K562 (cell line): Measurements from ENCODE around the gene DOK1. TPM values are rescaled to one million over a fixed set of nuclear protein-coding genes. Genes with fewer than 3 reads are reported as not detected.

Experiments used
- ATAC-seq: fragments of 200-7000 bp; cut with Tn5 transposase; 3 replicates; pipeline ENCODE4 v1.9.1; 2020; ENCODE audit warnings: moderate library complexity
- BruUV-seq: library from RNA; stranded (reverse); fragments of 400-500 nt; replicated peaks from 2 replicates; lab custom pipeline; 2021; lab: Mats Ljungman, UMichigan
- CTCF ChIA-PET: fragments of 300-600 bp; formaldehyde crosslinking; extraction: SDS; loops from one replicate; lab custom pipeline; 2021; ENCODE audit warnings: low intra/inter-chr PET ratio; lab: Yijun Ruan, JAX
- POLR2A ChIA-PET: fragments of 300-600, 350-650 bp; sonication (Branson Sonifier 250); formaldehyde crosslinking; extraction: SDS; loops from one replicate; lab custom pipeline; 2021; ENCODE audit warnings: antibody characterized with exemption, inconsistent platforms; lab: Yijun Ruan, JAX
- DNase-seq, 4 experiments: peaks; one replicate each; pipeline versions ENCODE4 v3.0.0 to v3.0.0-alpha.2; 2011 to 2018; ENCODE audit warnings: low spot score in 3 of 4, mixed read lengths in 3 of 4; ENCODE audit errors: extremely low read depth in 1 of 4
- FAIRE-seq: peaks from 2 replicates; lab custom pipeline; 2011; peaks lifted over from hg19 to GRCh38; lab: Jason Lieb, UNC
- H2AFZ ChIP-seq: 2 replicates; pipeline ENCODE4 v1.6.0; 2011; ENCODE audit warnings: low read depth, low read length, control low read depth, inconsistent platforms
- H3K27ac ChIP-seq: fragments of 200-600 bp; 3 replicates; pipeline ENCODE4 v1.8.0; 2011; ENCODE audit warnings: low read depth, mild to moderate bottlenecking, control low read depth, inconsistent platforms, low read length, moderate library complexity, mixed read lengths; ENCODE audit errors: extremely low read depth
- H3K27me3 ChIP-seq, 2 experiments: fragments of 300-600 bp in 1 of 2; 2 replicates in 1 of 2; 3 replicates in 1 of 2; pipeline versions ENCODE4 v1.6.0 to v1.8.0; 2011; ENCODE audit warnings: inconsistent platforms in 2 of 2, low read length in 2 of 2, mild to moderate bottlenecking in 1 of 2, mixed read lengths in 1 of 2, moderate library complexity in 1 of 2; ENCODE audit not compliant: control insufficient read depth in 2 of 2, insufficient read depth in 2 of 2
- H3K36me3 ChIP-seq: fragments of 300-600 bp; 3 replicates; pipeline ENCODE4 v1.8.0; 2011; ENCODE audit warnings: mild to moderate bottlenecking, low read length, inconsistent platforms; ENCODE audit not compliant: control insufficient read depth, insufficient read depth
- H3K4me1 ChIP-seq, 2 experiments: fragments of 200-600 bp in 1 of 2; replicated peaks in 1 of 2; 2 replicates in 1 of 2; 3 replicates in 1 of 2; pipeline versions ENCODE4 v1.5.1 to v1.8.0; 2011; ENCODE audit warnings: inconsistent platforms in 2 of 2, low read length in 2 of 2, mild to moderate bottlenecking in 1 of 2, mixed read lengths in 1 of 2, moderate library complexity in 1 of 2; ENCODE audit not compliant: control insufficient read depth in 2 of 2, insufficient read depth in 2 of 2
- H3K4me2 ChIP-seq: 2 replicates; pipeline ENCODE4 v1.6.1; 2011; ENCODE audit warnings: low read length, control low read depth, inconsistent platforms, mixed read lengths; ENCODE audit not compliant: insufficient read depth
- H3K4me3 ChIP-seq: fragments of 200-600 bp; sonication (generic), shearing (Covaris generic); 2 replicates; pipeline ENCODE4 v1.5.1; 2016; ENCODE audit warnings: control low read depth, inconsistent platforms
- H3K79me2 ChIP-seq: fragments of 200-600 bp; 3 replicates; pipeline ENCODE4 v1.8.0; 2011; ENCODE audit warnings: low read length, inconsistent platforms; ENCODE audit not compliant: control insufficient read depth, insufficient read depth
- H3K9ac ChIP-seq, 2 experiments: 2 replicates each; pipeline versions ENCODE4 v1.6.0 to v1.6.1; 2011; ENCODE audit warnings: low read depth in 2 of 2, low read length in 2 of 2, control low read depth in 1 of 2, inconsistent platforms in 1 of 2, mild to moderate bottlenecking in 1 of 2, mixed read lengths in 1 of 2; ENCODE audit not compliant: insufficient read depth in 1 of 2
- H3K9me1 ChIP-seq: one replicate; pipeline ENCODE4 v1.6.0; 2011; ENCODE audit warnings: inconsistent platforms, mild to moderate bottlenecking, low read length, moderate library complexity; ENCODE audit not compliant: control insufficient read depth, insufficient read depth
- H3K9me3 ChIP-seq: replicated peaks from 2 replicates; pipeline ENCODE4 v1.5.1; 2011; ENCODE audit warnings: low read depth, low read length, inconsistent platforms; ENCODE audit not compliant: control insufficient read depth, insufficient read depth
- H4K20me1 ChIP-seq: replicated peaks from 2 replicates; pipeline ENCODE4 v1.6.1; 2011; ENCODE audit warnings: low read length, inconsistent platforms, mixed read lengths; ENCODE audit not compliant: control insufficient read depth, insufficient read depth
- ATF7 ChIP-seq: fragments of 450-650 bp; IDR thresholded peaks from 2 replicates; pipeline ENCODE4 v1.7.1; 2014; ENCODE audit warnings: mild to moderate bottlenecking, moderate library complexity
- FOSL1 ChIP-seq: fragments of 200-800 bp; sonication (Bioruptor generic); conservative IDR thresholded peaks from 2 replicates; pipeline ENCODE4 v1.6.1; 2016; ENCODE audit warnings: missing genetic modification characterization, missing compliant biosample characterization
- JUND ChIP-seq, 2 experiments: IDR thresholded peaks; 2 replicates in 1 of 2; 3 replicates in 1 of 2; pipeline ENCODE4 v1.6.1; 2011; ENCODE audit warnings: borderline replicate concordance in 2 of 2, low read depth in 2 of 2, low read length in 2 of 2, improper control_type of control experiment in 1 of 2, missing biosample characterization in 1 of 2, missing genetic modification characterization in 1 of 2, missing genetic modification reagents in 1 of 2
- MAFG ChIP-seq: fragments of 450-650 bp; conservative IDR thresholded peaks from 2 replicates; pipeline ENCODE4 v1.6.1; 2016; ENCODE audit warnings: missing genetic modification characterization, missing compliant biosample characterization
- MED1 ChIP-seq: sonication (generic); formaldehyde crosslinking; IDR thresholded peaks from 2 replicates; pipeline ENCODE4 v1.8.1; 2023; ENCODE audit warnings: missing genetic modification reagents, borderline replicate concordance
- POLR2G ChIP-seq: fragments of 200-400 bp; formaldehyde crosslinking; IDR thresholded peaks from 2 replicates; pipeline ENCODE4 v1.6.1; 2017; ENCODE audit warnings: low read depth, mild to moderate bottlenecking, antibody characterized with exemption, low read length, moderate library complexity
- RBM22 ChIP-seq: fragments of 200-400 bp; formaldehyde crosslinking; IDR thresholded peaks from 2 replicates; pipeline ENCODE4 v1.6.1; 2018; ENCODE audit warnings: low read length, low read depth; ENCODE audit not compliant: poor library complexity, severe bottlenecking
- RBM39 ChIP-seq: fragments of 200-400 bp; formaldehyde crosslinking; optimal IDR thresholded peaks from 2 replicates; pipeline ENCODE3; 2018; ENCODE audit warnings: low read depth, low read length
- TCF3 ChIP-seq: sonication (generic); formaldehyde crosslinking; IDR thresholded peaks from 2 replicates; pipeline ENCODE4 v1.4.0; 2020; ENCODE audit warnings: mild to moderate bottlenecking, missing genetic modification reagents
- TGIF2 ChIP-seq: sonication (generic); formaldehyde crosslinking; IDR thresholded peaks from 2 replicates; pipeline ENCODE4 v1.8.1; 2022; ENCODE audit warnings: mild to moderate bottlenecking, missing genetic modification reagents, moderate library complexity
- ZBTB49 ChIP-seq: sonication (generic); formaldehyde crosslinking; IDR thresholded peaks from 2 replicates; pipeline ENCODE4 v1.8.0; 2022; ENCODE audit warnings: missing genetic modification reagents, mild to moderate bottlenecking, borderline replicate concordance
- ZNF766 ChIP-seq: fragments of 200-800 bp; sonication (Bioruptor generic); conservative IDR thresholded peaks from 2 replicates; pipeline ENCODE4 v1.6.1; 2016; ENCODE audit warnings: missing genetic modification characterization, missing compliant biosample characterization
- WGBS: fragments of 100-300 bp; shearing (Covaris generic); methylation state at CpG from one replicate; pipeline ENCODE4 v1.1.6; 2016; ENCODE audit warnings: low coverage, mixed read lengths; ENCODE audit not compliant: insufficient coverage; ENCODE audit errors: missing lambda C conversion rate; 5-methylcytosine and 5-hydroxymethylcytosine counted together
- in situ Hi-C: fragments of 300-500 bp; cut with MboI; formaldehyde crosslinking; loops from 4 replicates; pipeline ENCODE4 v1.15.0; 2018; ENCODE audit warnings: inconsistent platforms, mixed read lengths
- intact Hi-C: fragments of 100-400 bp; cut with micrococcal nuclease; formaldehyde crosslinking; loops from 2 replicates; pipeline ENCODE4 v1.14.2; 2022
- polyA plus RNA-seq, 8 experiments: library from polyadenylated mRNA; depleted of rRNA in 4 of 8; stranded (reverse) in 5 of 8; unstranded in 3 of 8; fragments of >200 nt; fragmentation: Nextera tagmentation in 2 of 8; fragmentation: Illumina TruSeq in 1 of 8; extraction: Ambion mirVana in 2 of 8; extraction: Trizol in 1 of 8; gene quantifications; 2 replicates each; pipeline versions ENCODE4 v1.2.1 to v1.2.3, GENCODE V29; 2011 to 2014; ENCODE audit warnings: inconsistent platforms in 1 of 8, missing spikeins in 1 of 8
- total RNA-seq, 7 experiments: library from RNA; depleted of rRNA in 6 of 7; stranded (reverse); fragments of >200 nt in 6 of 7; fragmentation: Illumina TruSeq in 2 of 7; extraction: Trizol in 2 of 7; gene quantifications; 2 replicates each; pipeline versions ENCODE4 v1.2.1 to v1.2.3, GENCODE V29; 2011 to 2021; ENCODE audit warnings: low replicate concordance in 1 of 7
- TF ChIP-seq, protein P1 (sequence below): fragments of 250-450 bp; sonication (Bioruptor Pico); IDR thresholded peaks from 2 replicates; pipeline ENCODE4 v1.4.0; 2020; ENCODE audit warnings: borderline replicate concordance

Gene DOK1
- total and polyA plus RNA-seq, 9 of the 15 experiments (the other 6 are each of a cell fraction or from before 2014, with no cell fraction given): 0.59 to 36.4 (median 16.1) TPM

DNA sequence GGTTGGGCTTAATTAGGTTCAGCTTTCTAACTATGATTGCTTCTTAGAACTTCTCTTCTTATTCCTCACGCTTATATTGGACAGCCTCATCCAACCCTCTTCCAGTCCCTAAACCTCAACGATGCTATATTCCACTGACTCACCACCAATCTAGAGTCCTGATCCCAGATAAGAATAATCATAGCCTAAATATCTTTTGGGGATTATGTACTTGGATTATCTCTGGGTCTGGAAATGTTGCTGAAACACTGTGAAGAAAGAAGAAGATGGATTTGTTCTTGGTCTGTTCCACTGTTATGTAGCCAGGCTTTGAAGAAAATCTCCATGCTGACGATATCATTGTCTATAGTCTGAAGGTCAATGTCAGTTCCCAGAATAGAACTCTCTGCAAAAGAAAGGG lies 26.9 kb downstream of the DOK1 start:
- no peak for DNase-seq
- no peaks in the 10 kb centered on the region; a peak in 1 of 5 replicates for H3K27me3 ChIP-seq
- no peaks in the 10 kb centered on the region for H3K9me1 ChIP-seq
- no peaks in the 10 kb centered on the region for H3K36me3 ChIP-seq
- CTCF ChIA-PET: no interaction called here
- TF ChIP-seq RBM22 (no peak), JUND (IDR thresholded peaks at IDR 0.05; ENCODE audit: borderline replicate concordance, low read depth, low read length) (peak; percentile 15; the same call in 1 of the 2 replicates), JUND (tag; IDR thresholded peaks at IDR 0.05; ENCODE audit: borderline replicate concordance, low read depth, low read length) (no peak), TGIF2 (no peak), POLR2G (no peak), MED1 (no peak), ATF7 (no peak), ZNF766 (CRISPR knock-in tag) (no peak), TCF3 (CRISPR knock-in tag) (no peak), ZBTB49 (CRISPR knock-in tag) (no peak), FOSL1 (peak; percentile 74), RBM39 (no peak), MAFG (tag) (no peak)
- TF ChIP-seq, protein P1, sequence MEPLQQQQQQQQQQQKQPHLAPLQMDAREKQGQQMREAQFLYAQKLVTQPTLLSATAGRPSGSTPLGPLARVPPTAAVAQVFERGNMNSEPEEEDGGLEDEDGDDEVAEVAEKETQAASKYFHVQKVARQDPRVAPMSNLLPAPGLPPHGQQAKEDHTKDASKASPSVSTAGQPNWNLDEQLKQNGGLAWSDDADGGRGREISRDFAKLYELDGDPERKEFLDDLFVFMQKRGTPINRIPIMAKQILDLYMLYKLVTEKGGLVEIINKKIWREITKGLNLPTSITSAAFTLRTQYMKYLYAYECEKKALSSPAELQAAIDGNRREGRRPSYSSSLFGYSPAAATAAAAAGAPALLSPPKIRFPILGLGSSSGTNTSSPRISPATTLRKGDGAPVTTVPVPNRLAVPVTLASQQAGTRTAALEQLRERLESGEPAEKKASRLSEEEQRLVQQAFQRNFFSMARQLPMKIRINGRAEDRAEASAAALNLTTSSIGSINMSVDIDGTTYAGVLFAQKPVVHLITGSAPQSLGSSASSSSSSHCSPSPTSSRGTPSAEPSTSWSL (CRISPR knock-in tag): no peak
- WGBS: 23% methylated on average over 3 of the region's 3 CpGs
- FAIRE-seq: no peak
- intact Hi-C loops: loop anchor here (10.0 kb wide), 1 partner anchor 327 kb away; no protein-coding TSS in a partner anchor
- H3K4me2 ChIP-seq: no peak overlapping the region
- H3K9me3 ChIP-seq: no peaks in the 10 kb centered on the region
- H3K4me1 ChIP-seq: peaks cover 3 to 16% of the 10 kb centered on the region in 2 experiments; a peak in 4 of 5 replicates
- H3K4me3 ChIP-seq: no peak overlapping the region
- POLR2A ChIA-PET: no interaction called here
- no peaks in the 10 kb centered on the region for H4K20me1 ChIP-seq
- no TSS peak for BruUV-seq
- H3K9ac ChIP-seq: no peak overlapping the region
- H2AFZ ChIP-seq: no peak overlapping the region
- no peaks in the 10 kb centered on the region for H3K79me2 ChIP-seq
- in situ Hi-C loops: no loop called here
- H3K27ac ChIP-seq: no peak overlapping the region
- no peak for ATAC-seq
